ENCODE results near the gene KCNAB1. TPM values are rescaled to one million over a fixed set of nuclear protein-coding genes. Genes with fewer than 3 reads are reported as not detected.

Gene KCNAB1
- total and polyA plus RNA-seq, 2 donors (not counting 1 experiment from before 2014, with no cell fraction given): not detected

DNA sequence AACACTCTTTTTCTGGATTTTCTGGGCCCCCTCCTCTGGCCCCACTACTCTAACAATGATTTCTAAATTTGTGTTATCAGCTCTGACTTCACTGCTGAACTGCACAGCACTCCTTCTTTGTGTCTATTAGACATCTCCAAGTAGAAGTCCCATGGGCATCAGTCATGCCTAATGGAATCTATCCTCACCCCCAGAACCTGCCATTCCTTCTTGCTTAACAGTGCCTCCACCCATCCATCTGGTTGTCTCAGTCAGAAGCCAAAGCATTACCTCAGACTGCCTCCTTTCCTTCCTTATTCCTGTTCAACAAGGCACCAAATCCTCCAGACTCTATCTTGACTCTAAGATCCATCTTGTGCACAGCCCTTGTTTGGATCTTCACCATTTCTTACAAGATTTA, 398.3 kb downstream of the KCNAB1 start:
- Histone ChIP-seq H3K27me3 (replicated peaks in 1 of 4; ENCODE audit: control extremely low read depth in 1 of 4, control insufficient read depth in 3 of 4, insufficient read depth in 4 of 4, low read length in 3 of 4) (peaks cover 0 to 4% (median 0%) of the 10 kb centered on the region in 4 experiments), H3K4me3 (ENCODE audit: control extremely low read depth in 1 of 5, extremely low read depth in 1 of 5, insufficient read depth in 1 of 5, low read depth in 2 of 5, low read length in 4 of 5) (no peak overlapping the region), H3K4me1 (ENCODE audit: control insufficient read depth in 2 of 2, insufficient read depth in 2 of 2, low read length in 2 of 2) (no peaks in the 10 kb centered on the region), H3K9me3 (ENCODE audit: control extremely low read depth in 1 of 3, control insufficient read depth in 2 of 3, insufficient read depth in 1 of 3, low read length in 2 of 3) (no peaks in the 10 kb centered on the region), H3K27ac (ENCODE audit: low read length in 2 of 2) (no peak overlapping the region), H3K36me3 (replicated peaks in 1 of 2; ENCODE audit: control extremely low read depth in 1 of 2, control insufficient read depth in 1 of 2, extremely low read depth in 1 of 2, insufficient read depth in 2 of 2, low read length in 1 of 2) (no peaks in the 10 kb centered on the region), H4K20me1 (ENCODE audit: control insufficient read depth, insufficient read depth, low read length, poor library complexity, severe bottlenecking) (no peaks in the 10 kb centered on the region), H3K79me2 (ENCODE audit: control insufficient read depth, insufficient read depth, low read length) (no peaks in the 10 kb centered on the region), H2AFZ (ENCODE audit: insufficient read depth, low read depth, low read length, poor library complexity, severe bottlenecking) (no peak overlapping the region), H3K9ac (ENCODE audit: low read length) (no peak overlapping the region), H3K4me2 (replicated peaks; ENCODE audit: low read depth, low read length, poor library complexity, severe bottlenecking) (no peak overlapping the region)
- intact Hi-C loops (cut with micrococcal nuclease): no loop called here
- TF ChIP-seq, protein P1, sequence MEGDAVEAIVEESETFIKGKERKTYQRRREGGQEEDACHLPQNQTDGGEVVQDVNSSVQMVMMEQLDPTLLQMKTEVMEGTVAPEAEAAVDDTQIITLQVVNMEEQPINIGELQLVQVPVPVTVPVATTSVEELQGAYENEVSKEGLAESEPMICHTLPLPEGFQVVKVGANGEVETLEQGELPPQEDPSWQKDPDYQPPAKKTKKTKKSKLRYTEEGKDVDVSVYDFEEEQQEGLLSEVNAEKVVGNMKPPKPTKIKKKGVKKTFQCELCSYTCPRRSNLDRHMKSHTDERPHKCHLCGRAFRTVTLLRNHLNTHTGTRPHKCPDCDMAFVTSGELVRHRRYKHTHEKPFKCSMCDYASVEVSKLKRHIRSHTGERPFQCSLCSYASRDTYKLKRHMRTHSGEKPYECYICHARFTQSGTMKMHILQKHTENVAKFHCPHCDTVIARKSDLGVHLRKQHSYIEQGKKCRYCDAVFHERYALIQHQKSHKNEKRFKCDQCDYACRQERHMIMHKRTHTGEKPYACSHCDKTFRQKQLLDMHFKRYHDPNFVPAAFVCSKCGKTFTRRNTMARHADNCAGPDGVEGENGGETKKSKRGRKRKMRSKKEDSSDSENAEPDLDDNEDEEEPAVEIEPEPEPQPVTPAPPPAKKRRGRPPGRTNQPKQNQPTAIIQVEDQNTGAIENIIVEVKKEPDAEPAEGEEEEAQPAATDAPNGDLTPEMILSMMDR (IDR thresholded peaks at IDR 0.05): no peak
- TF ChIP-seq EZH2 (IDR thresholded peaks at IDR 0.05; ENCODE audit: borderline replicate concordance, insufficient read depth, low read depth, low read length, poor library complexity, severe bottlenecking): no peak
- CTCF ChIA-PET: interaction anchor here (2.0 to 2.7 kb wide), 2 partner anchors 9 to 11 kb away, joined by 9 read pairs; no protein-coding TSS in a partner anchor
- peaks cover 20% of the 10 kb centered on the region for H3K27me3 Mint-ChIP-seq
- no peak overlapping the region for H3K27ac Mint-ChIP-seq
- peaks cover 2% of the 10 kb centered on the region for H3K4me1 Mint-ChIP-seq
- H3K9me3 Mint-ChIP-seq (ENCODE audit: insufficient read depth): no peaks in the 10 kb centered on the region
- no peak overlapping the region for H3K4me3 Mint-ChIP-seq
- POLR2A ChIA-PET: no interaction called here
- DNase-seq (no peak), ATAC-seq (ENCODE audit: low read depth) (no peak)

DNA sequence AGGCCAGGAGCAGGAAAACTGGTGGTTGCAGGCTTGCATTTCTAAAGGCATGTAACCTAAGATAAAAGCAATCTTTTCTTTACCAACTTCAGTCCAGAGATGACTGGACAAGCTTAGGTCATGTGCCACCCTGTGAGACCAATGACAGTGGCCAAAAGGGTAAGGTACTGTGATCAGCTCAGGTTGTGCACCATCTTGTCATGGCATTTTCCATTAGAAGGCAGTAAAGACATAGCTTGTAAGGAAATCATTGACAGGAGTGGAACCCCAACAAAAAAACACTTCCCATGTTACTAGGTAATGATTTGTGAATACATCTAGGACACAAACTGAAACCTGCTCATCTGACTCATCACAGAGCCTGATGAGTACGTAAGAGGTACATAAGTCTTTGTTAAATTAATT, 399.4 kb downstream of the KCNAB1 start:
- Mint-ChIP-seq H3K27ac (no peak overlapping the region), H3K4me1 (peaks cover 8% of the 10 kb centered on the region), H3K9me3 (ENCODE audit: insufficient read depth) (no peaks in the 10 kb centered on the region), H3K27me3 (peaks cover 24% of the 10 kb centered on the region), H3K4me3 (no peak overlapping the region)
- ATAC-seq (ENCODE audit: low read depth) (no peak), DNase-seq (no peak)
- no peaks in the 10 kb centered on the region for H3K79me2 ChIP-seq (ENCODE audit: control insufficient read depth, insufficient read depth, low read length)
- H4K20me1 ChIP-seq (ENCODE audit: control insufficient read depth, insufficient read depth, low read length, poor library complexity, severe bottlenecking): no peaks in the 10 kb centered on the region
- no peak overlapping the region for H3K27ac ChIP-seq (ENCODE audit: low read length in 2 of 2)
- H3K9me3 ChIP-seq (ENCODE audit: control extremely low read depth in 1 of 3, control insufficient read depth in 2 of 3, insufficient read depth in 1 of 3, low read length in 2 of 3): peaks cover 0 to 3% (median 0%) of the 10 kb centered on the region in 3 donors
- H3K4me2 ChIP-seq (replicated peaks; ENCODE audit: low read depth, low read length, poor library complexity, severe bottlenecking): no peak overlapping the region
- no CpG with 5 or more reads among the region's 1 CpG for WGBS (ENCODE audit: insufficient coverage)
- ChIA-PET CTCF (interaction anchor here (2.7 kb wide), 1 partner anchor 10 kb away, joined by 9 read pairs; no protein-coding TSS in a partner anchor), POLR2A (no interaction called here)
- H2AFZ ChIP-seq (ENCODE audit: insufficient read depth, low read depth, low read length, poor library complexity, severe bottlenecking): no peak overlapping the region
- intact Hi-C loops (cut with micrococcal nuclease): no loop called here
- H3K27me3 ChIP-seq (replicated peaks in 1 of 4; ENCODE audit: control extremely low read depth in 1 of 4, control insufficient read depth in 3 of 4, insufficient read depth in 4 of 4, low read length in 3 of 4): peaks cover 0 to 4% (median 0%) of the 10 kb centered on the region in 4 experiments
- no peaks in the 10 kb centered on the region for H3K36me3 ChIP-seq (replicated peaks in 1 of 2; ENCODE audit: control extremely low read depth in 1 of 2, control insufficient read depth in 1 of 2, extremely low read depth in 1 of 2, insufficient read depth in 2 of 2, low read length in 1 of 2)
- H3K9ac ChIP-seq (ENCODE audit: low read length): no peak overlapping the region
- H3K4me3 ChIP-seq (ENCODE audit: control extremely low read depth in 1 of 5, extremely low read depth in 1 of 5, insufficient read depth in 1 of 5, low read depth in 2 of 5, low read length in 4 of 5): no peak overlapping the region
- TF ChIP-seq, protein P1 (IDR thresholded peaks at IDR 0.05): no peak
- TF ChIP-seq EZH2 (IDR thresholded peaks at IDR 0.05; ENCODE audit: borderline replicate concordance, insufficient read depth, low read depth, low read length, poor library complexity, severe bottlenecking): no peak
- H3K4me1 ChIP-seq (ENCODE audit: control insufficient read depth in 2 of 2, insufficient read depth in 2 of 2, low read length in 2 of 2): peaks cover 2 to 9% of the 10 kb centered on the region in 2 donors

Data from B cell (primary cell).